WI38 (cell line): ENCODE measurements around the gene IMMP2L.

Experiments
- H3K4me3 ChIP-seq: 2 replicates; pipeline ENCODE4 v1.5.1; 2011; ENCODE audit warnings: low read depth, mild to moderate bottlenecking, control low read depth, low read length
- TF ChIP-seq, protein P1 (sequence below): IDR thresholded peaks from 2 replicates; pipeline ENCODE4 v1.5.1; 2012; ENCODE audit warnings: low read depth, mild to moderate bottlenecking, control low read depth, low read length

The IMMP2L gene

DNA sequence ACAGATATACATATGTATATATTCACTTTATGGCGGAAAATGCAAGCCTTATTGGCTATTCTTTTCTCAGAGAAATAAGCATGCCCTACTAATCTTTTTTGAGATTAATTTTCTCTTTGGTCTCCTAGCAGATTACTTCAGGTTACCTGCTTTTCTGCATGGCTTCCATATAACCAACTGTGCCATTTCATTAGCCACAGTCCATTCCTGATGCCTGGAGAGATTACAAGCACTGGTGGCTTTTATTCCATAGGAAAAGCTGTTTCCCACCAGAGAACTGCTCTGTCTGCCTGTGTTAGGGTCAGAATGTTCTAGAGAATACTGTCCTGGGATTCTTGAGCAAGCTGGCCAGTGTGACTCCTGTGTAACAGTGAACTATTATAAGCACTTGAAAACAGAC lies 411.6 kb downstream of the IMMP2L start:
- TF ChIP-seq, protein P1, sequence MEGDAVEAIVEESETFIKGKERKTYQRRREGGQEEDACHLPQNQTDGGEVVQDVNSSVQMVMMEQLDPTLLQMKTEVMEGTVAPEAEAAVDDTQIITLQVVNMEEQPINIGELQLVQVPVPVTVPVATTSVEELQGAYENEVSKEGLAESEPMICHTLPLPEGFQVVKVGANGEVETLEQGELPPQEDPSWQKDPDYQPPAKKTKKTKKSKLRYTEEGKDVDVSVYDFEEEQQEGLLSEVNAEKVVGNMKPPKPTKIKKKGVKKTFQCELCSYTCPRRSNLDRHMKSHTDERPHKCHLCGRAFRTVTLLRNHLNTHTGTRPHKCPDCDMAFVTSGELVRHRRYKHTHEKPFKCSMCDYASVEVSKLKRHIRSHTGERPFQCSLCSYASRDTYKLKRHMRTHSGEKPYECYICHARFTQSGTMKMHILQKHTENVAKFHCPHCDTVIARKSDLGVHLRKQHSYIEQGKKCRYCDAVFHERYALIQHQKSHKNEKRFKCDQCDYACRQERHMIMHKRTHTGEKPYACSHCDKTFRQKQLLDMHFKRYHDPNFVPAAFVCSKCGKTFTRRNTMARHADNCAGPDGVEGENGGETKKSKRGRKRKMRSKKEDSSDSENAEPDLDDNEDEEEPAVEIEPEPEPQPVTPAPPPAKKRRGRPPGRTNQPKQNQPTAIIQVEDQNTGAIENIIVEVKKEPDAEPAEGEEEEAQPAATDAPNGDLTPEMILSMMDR: no peak

DNA sequence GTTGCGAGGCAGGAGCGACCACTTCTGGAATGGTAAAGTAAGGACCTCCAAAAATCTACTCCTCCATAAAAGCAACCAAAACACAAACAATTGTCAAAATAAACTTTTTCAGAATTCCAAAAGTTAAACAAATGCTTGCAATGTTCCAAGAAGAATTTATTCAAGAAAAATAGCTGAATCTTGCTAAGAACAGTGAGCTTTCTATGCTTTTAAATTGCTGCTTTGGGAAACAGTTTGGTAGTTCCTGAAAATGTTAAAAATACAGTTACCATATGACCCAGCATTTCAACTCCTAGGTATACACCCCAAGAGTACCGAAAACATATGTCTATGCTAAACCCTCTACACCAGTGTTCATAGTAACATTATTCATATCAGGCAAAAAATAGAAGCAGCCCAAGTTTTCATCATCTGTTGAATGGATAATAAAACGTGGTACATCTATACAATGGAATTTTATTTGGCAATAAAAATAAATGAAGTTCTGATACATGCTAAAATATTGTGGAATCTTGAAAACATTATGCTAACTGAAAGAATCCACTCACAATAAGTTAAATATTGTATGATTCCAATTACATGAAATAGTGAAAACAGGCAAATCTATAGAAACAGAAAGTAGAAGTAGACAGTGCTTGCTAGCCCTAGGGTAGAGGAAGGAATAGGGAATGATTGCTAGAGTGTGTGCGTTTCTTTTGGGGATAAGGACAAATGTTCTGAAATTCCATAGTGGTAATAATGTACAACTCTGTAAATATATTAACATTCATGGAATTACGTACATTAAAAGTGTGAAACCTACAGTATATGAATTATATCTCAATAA lies 414.4 kb downstream of the IMMP2L start:
- TF ChIP-seq, protein P1: no peak
- H3K4me3 ChIP-seq: no peak overlapping the region

More for the DNA sequence above, 411.6 kb downstream of the IMMP2L start:
- no peak overlapping the region for H3K4me3 ChIP-seq

DNA sequence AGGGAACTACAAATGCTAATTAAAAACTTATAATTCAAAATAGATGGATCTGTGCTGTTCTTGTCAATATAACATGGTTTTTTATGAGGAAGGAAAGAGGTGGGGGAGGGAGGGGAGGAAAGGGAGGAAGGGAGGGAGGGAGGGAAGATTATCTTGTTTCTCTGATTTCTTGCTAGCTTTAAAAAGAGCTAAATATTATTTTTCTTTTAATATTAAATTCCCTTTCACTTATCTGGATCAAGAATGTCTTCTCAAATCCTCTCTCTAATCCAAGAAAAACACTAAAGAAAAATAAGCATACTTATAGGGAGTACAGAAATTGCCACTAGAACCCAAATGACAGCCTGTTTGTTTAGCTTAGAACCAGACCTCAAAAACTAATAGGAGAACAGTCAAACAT lies 416.2 kb downstream of the IMMP2L start:
- TF ChIP-seq, protein P1: no peak

DNA sequence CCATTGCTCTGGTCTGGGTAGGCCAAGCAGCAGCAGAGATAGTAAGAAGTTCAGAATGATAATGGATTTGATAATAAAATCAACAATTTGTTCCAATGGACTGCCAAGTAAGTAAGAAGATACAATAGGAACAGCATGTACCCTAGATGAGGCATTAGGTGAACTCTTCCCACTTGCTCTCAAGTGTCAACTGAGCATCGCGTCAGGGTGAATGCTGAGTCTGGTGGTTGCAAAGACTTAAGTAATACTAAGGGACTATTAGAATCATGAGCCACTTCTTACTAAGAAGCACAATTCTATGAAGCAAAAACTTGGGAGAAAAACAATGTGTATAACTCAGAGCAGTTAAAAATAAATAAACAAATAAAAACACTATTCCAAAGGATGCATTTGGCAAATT lies 416.8 kb downstream of the IMMP2L start:
- TF ChIP-seq, protein P1: no peak

More for the DNA sequence above, 416.2 kb downstream of the IMMP2L start:
- no peak overlapping the region for H3K4me3 ChIP-seq

DNA sequence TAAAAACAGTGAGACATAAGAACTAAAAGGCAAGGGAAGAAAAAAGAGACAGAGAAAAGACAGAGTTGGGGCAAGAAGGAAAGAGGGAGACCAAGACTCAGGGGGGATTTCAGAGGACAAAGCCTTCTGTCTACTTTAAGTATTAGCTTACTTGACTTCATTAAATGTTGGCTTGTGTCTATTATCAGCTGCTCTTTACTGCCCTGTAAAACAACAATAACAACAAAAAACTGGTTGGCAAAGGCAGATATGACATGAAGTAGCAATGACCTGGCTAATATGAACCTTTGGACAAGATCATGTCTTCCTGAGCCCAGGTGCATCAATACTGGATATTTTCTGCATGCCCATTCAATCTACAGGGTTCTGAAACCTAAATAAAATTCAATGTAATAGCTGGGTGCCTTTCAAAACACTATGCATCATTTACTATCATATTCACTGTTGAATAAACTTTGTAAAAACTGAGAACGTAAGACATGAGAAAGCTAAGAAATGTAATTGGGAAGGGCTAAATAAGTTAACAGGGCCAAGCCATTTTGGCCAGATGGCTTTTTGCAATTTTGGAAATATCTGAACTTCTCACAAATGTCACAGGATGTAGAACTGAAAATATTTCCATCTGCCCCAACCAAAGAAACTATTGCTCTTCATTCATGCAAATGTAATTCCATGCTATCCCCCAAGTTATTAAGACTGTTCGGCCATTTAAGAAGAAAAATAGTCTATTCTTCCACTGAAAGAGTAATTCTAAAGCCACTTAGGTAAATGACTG lies 422.0 kb downstream of the IMMP2L start:
- no peak overlapping the region for H3K4me3 ChIP-seq
- TF ChIP-seq, protein P1: no peak

More for the DNA sequence above, 416.8 kb downstream of the IMMP2L start:
- H3K4me3 ChIP-seq: no peak overlapping the region

DNA sequence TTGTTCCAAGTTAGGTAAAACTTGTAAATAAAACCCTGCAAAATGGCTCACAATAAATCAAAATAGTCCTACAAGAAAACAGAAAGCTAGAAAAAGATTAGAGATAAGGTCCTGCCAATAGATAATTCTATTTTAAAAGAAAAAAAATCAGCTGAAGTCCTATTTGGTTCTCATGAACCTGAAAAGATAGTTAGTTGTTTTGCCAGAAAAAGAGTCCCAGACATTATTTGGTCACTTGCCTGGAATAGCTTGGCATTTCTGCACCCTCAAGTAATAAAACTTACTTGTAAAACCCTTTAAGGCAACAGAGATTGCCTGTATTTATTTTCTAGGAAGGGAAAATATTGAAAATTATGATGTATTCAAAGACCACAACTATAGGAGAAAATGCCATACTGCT lies 423.7 kb downstream of the IMMP2L start:
- H3K4me3 ChIP-seq: no peak overlapping the region
- TF ChIP-seq, protein P1: no peak

DNA sequence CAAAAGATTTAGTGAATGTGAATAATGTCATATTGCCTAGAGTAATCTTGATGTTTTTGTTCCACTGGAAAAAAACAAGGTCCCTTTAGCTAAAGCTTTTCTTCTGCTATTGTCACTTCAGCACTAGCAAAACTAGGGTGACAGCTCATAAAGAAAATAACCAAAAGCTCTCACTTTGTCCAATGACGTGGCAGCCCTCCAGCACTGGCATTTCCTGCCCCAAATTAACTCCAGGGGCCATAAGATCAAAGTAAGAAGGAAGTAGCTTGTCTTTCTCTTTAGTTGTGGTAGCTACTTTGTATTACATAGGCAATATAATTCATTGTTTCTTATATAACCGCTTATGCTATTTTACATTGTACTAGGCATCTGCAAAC lies 424.1 kb downstream of the IMMP2L start:
- no peak overlapping the region for H3K4me3 ChIP-seq
- TF ChIP-seq, protein P1: no peak
